Cardiac fibroblast (primary cell): Measurements from ENCODE around the gene RNGTT.

Experiments used
- DNase-seq, 2 donors: peaks; one replicate each; pipeline versions ENCODE4 v3.0.0 to v3.0.0-alpha.2; 2010; ENCODE audit warnings: low read depth in 2 of 2
- H3K4me3 ChIP-seq, 2 donors: replicated peaks in 1 of 2; 1 replicate in 1 of 2; 2 replicates in 1 of 2; pipeline ENCODE4 v1.5.1; 2011; ENCODE audit warnings: low read depth in 2 of 2, low read length in 2 of 2, mild to moderate bottlenecking in 2 of 2, moderate library complexity in 1 of 2
- TF ChIP-seq, protein P1 (sequence below): IDR thresholded peaks from one replicate; pipeline ENCODE4 v1.5.1; 2011; ENCODE audit warnings: low read depth, mild to moderate bottlenecking, low read length, inconsistent platforms

Gene RNGTT

DNA sequence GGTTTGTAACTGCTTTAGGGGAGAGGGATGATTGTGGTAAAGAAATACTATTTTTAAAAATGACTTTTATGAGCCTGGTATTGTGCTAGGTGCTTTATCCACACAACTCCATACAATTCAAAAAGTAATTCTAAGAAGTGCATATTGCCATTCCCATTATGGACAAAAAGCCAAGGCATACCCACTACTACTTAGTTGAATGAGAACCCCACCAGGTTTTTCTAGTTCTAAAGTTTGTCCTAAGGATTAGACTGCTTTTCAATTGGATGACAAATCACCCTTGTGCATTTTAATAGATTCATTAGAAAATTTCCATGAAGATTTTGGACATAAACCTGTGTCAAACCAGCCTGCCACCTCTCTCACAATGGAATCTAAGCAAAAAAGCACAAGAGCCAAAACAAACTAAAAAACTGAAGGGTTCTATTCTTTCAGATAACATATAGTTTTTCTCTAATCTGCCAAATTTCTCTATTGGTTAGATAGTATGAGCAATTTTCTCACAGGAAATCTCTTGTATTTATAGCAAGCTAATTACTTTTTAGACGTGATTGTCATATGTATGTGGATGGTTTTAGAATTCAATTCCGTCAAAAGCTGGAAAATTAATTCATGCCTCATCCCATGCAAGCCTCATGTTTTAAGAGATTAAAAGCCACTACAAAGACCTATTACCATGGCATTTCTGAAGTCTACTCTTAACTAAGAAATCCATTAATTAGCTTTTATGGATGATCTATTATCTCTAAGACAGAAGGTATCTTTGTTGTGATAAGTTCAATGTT lies 325.5 kb downstream of the RNGTT start:
- TF ChIP-seq, protein P1, sequence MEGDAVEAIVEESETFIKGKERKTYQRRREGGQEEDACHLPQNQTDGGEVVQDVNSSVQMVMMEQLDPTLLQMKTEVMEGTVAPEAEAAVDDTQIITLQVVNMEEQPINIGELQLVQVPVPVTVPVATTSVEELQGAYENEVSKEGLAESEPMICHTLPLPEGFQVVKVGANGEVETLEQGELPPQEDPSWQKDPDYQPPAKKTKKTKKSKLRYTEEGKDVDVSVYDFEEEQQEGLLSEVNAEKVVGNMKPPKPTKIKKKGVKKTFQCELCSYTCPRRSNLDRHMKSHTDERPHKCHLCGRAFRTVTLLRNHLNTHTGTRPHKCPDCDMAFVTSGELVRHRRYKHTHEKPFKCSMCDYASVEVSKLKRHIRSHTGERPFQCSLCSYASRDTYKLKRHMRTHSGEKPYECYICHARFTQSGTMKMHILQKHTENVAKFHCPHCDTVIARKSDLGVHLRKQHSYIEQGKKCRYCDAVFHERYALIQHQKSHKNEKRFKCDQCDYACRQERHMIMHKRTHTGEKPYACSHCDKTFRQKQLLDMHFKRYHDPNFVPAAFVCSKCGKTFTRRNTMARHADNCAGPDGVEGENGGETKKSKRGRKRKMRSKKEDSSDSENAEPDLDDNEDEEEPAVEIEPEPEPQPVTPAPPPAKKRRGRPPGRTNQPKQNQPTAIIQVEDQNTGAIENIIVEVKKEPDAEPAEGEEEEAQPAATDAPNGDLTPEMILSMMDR: no peak
- no peak for DNase-seq

DNA sequence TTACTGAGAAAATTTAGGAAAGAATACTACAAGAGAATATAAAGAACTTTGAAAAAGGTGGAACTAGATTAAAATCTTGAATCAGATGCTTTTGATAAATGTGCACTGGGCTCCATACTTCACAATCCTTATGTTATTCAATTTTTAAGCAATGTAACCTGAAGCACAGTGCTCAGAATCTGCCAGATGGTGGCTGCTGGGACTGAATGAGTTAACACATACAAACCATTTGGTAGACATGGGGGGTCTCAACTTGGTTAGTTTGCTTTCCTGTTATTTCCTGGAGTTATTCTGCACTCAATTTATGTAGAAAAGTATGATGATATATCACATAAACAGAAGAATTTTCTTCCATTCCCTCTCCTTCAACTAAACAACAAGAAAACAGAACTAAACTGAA lies 326.5 kb downstream of the RNGTT start:
- DNase-seq: no peak
- TF ChIP-seq, protein P1: no peak

More for the DNA sequence above, 325.5 kb downstream of the RNGTT start:
- no peak overlapping the region for H3K4me3 ChIP-seq

DNA sequence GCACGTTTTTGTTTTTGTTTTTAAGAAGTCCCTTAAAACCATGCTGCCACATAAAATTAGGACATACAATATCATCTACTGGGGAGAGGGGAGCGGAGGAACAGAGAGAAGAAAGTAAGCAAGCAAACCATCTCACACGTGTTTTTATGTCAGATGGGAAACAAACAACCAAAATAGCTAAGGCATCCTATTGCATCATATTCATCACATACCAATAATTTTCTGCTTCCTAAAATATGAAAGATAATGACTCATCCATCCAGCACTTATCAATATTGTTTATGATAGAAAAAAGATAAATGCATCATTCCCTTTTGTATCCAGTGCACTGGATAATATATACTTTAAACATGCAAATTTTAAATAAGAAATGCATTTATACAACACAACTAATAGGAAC lies 329.6 kb downstream of the RNGTT start:
- TF ChIP-seq, protein P1: no peak
- no peak overlapping the region for H3K4me3 ChIP-seq
- no peak for DNase-seq

More for the DNA sequence above, 326.5 kb downstream of the RNGTT start:
- no peak overlapping the region for H3K4me3 ChIP-seq

DNA sequence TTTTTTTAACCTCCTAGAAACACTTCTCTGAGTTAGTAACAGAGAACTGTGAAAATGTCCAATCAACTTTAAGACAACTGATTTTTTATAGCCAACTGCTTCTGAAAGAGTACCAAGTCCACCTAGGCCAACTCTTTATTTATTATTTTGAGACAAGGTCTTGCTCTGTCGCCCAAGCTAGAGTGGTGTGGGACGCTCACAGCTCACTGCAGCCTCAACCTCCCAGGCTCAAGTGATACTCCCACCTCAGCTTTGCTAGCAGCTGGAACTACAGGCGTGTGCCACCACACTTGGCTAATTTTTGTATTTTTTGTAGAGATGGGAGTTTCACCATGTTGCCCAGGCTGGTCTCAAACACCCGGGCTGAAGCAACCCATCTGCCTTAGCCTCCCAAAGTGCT lies 331.6 kb downstream of the RNGTT start:
- no peak overlapping the region for H3K4me3 ChIP-seq
- TF ChIP-seq, protein P1: no peak
- DNase-seq: no peak

DNA sequence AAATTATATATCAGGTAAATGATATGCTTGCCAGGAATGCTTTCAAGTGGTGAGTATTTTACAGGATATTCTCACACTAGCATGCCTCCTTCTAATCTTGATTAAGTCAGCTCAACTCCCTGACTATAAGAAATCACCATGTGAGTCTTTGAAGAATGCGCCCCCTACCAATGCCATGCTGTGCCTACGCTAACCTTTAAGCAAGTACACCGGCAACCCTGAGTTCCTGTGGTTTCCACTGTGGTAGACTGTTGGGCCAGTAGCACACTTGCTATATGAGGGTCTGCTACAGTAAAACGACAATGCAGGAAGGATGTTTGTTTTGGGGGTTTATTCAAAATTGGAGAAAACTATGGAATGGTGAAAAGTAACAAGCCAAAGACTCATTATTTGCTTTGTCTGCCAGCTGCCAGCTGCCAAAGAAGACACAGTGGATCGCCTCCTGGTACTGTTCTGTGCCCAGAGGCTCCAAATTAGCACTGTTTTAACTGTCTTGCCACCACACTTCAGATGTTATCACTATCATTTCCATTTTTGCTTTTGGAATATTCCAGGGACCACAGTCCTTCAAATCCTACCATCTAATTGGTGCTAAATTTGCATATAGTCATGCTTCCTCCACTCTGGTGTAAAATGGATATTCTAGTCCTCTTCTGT lies 333.5 kb downstream of the RNGTT start:
- TF ChIP-seq, protein P1: no peak

DNA sequence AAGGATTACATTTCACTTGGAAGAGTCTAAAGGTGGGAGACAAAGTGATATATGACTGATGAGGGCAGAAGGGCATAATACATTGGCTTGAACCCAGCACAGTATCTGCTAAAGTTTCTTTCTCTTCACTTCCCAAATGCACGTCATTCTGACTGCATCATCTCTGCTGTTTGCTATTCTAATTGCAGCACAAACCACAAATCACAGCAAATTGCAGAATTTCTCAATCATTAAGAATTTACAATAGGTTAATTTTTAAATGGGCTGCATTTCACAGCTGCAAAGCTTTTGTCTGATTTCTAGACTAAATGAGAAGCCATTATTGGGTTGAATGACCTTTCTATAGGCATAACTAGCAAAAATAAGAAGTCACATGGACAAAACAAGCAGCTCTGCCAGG lies 337.0 kb downstream of the RNGTT start:
- DNase-seq: no peak
- H3K4me3 ChIP-seq: no peak overlapping the region
- TF ChIP-seq, protein P1: no peak

More for the DNA sequence above, 333.5 kb downstream of the RNGTT start:
- H3K4me3 ChIP-seq: no peak overlapping the region
- DNase-seq: no peak
